Measurements from ENCODE around the gene A1BG. TPM values are rescaled to one million over a fixed set of nuclear protein-coding genes. Genes with fewer than 3 reads are reported as not detected.

Gene A1BG
- total and polyA plus RNA-seq, 2 of the 13 experiments (the other 11 are each of a cell fraction or from before 2014, with no cell fraction given), result 14.7 to 41.4 TPM

- no peak for TF ChIP-seq NKX3-1 (CRISPR knock-in tag; IDR thresholded peaks at IDR 0.05)
- no peak for TF ChIP-seq SMARCE1 (IDR thresholded peaks at IDR 0.05; ENCODE audit: borderline replicate concordance)
- TF ChIP-seq IKZF4 (CRISPR knock-in tag; IDR thresholded peaks at IDR 0.05; ENCODE audit: borderline replicate concordance, low read depth, not compliant biosample characterization), result no peak
- TF ChIP-seq MLX (CRISPR knock-in tag; IDR thresholded peaks at IDR 0.05), result no peak
- TF ChIP-seq ZNF691 (CRISPR knock-in tag; IDR thresholded peaks at IDR 0.05; ENCODE audit: borderline replicate concordance, low read depth), result no peak
- TF ChIP-seq XRCC5 (optimal IDR thresholded peaks at IDR 0.05; ENCODE audit: low read length), result no peak
- no peak for TF ChIP-seq SOX6 (IDR thresholded peaks at IDR 0.05)
- TF ChIP-seq SOX6 (CRISPR knock-in tag; IDR thresholded peaks at IDR 0.05), result peak; percentile 72
- TF ChIP-seq THAP7 (CRISPR knock-in tag; IDR thresholded peaks at IDR 0.05), result no peak
- TF ChIP-seq NCOA5 (CRISPR knock-in tag; IDR thresholded peaks at IDR 0.05), result no peak
- TF ChIP-seq GTF2F1 (IDR thresholded peaks at IDR 0.05; ENCODE audit: low read length), result no peak
- no peak for TF ChIP-seq CCDC6 (CRISPR knock-in tag; IDR thresholded peaks at IDR 0.05)
- no peak for TF ChIP-seq PRMT3 (CRISPR knock-in tag; IDR thresholded peaks at IDR 0.05; ENCODE audit: borderline replicate concordance, low read depth)
- TF ChIP-seq NR2F1 (CRISPR knock-in tag; IDR thresholded peaks at IDR 0.05), result peak; percentile 82 to 94
- TF ChIP-seq ZNF564 (CRISPR knock-in tag; IDR thresholded peaks at IDR 0.05), result no peak; the same call in 1 of the 2 replicates
- TF ChIP-seq SUZ12 (IDR thresholded peaks at IDR 0.05; ENCODE audit: low read depth, low read length), result no peak
- no peak for TF ChIP-seq CREBL2 (CRISPR knock-in tag; IDR thresholded peaks at IDR 0.05; ENCODE audit: borderline replicate concordance)
- TF ChIP-seq ZNF747 (CRISPR knock-in tag; IDR thresholded peaks at IDR 0.05; ENCODE audit: borderline replicate concordance), result no peak
- no peak for TF ChIP-seq RAD21 (CRISPR knock-in tag; IDR thresholded peaks at IDR 0.05)
- TF ChIP-seq ZNF761 (CRISPR knock-in tag; conservative IDR thresholded peaks at IDR 0.05), result no peak
- TF ChIP-seq AGO2 (optimal IDR thresholded peaks at IDR 0.05; ENCODE audit: low read depth, low read length), result peak; percentile 57
- no peak for TF ChIP-seq ZNF383 (CRISPR knock-in tag; IDR thresholded peaks at IDR 0.05; ENCODE audit: borderline replicate concordance)
- TF ChIP-seq POLR2AphosphoS2 (IDR thresholded peaks at IDR 0.05; ENCODE audit: low read depth, low read length), result no peak
- TF ChIP-seq NR0B2 (CRISPR knock-in tag; IDR thresholded peaks at IDR 0.05), result no peak
- TF ChIP-seq MTF2 (CRISPR knock-in tag; IDR thresholded peaks at IDR 0.05; ENCODE audit: borderline replicate concordance), result no peak
- TF ChIP-seq GFI1 (CRISPR knock-in tag; IDR thresholded peaks at IDR 0.05; ENCODE audit: borderline replicate concordance), result no peak
- peak; percentile 68; the same call in 1 of the 2 replicates for TF ChIP-seq ZGPAT (CRISPR knock-in tag; IDR thresholded peaks at IDR 0.05)
These were observed at the start of gene A1BG (continued) for GRCh38 chr19:58352760-58353671.
